Activated CD8-positive, alpha-beta T cell treated with anti-CD3 and anti-CD28 coated beads for 36 hours (primary cell): Measurements from ENCODE around the gene RETREG3. TPM values are rescaled to one million over a fixed set of nuclear protein-coding genes. Genes with fewer than 3 reads are reported as not detected.

ENCODE experiments used
- ATAC-seq: fragments of 200-7000 bp; cut with Tn5 transposase; one replicate; pipeline ENCODE4 v1.10.0; 2021; ENCODE audit warnings: mild to moderate bottlenecking, moderate library complexity
- CTCF ChIA-PET: fragments of 350-600 bp; sonication (Branson Sonifier 250); formaldehyde crosslinking; loops from one replicate; lab custom pipeline; 2021; ENCODE audit warnings: antibody characterized with exemption; lab: Charles Lee
- POLR2A ChIA-PET: fragments of 350-600 bp; sonication (Branson Sonifier 250); formaldehyde crosslinking; loops from one replicate; lab custom pipeline; 2021; ENCODE audit warnings: antibody characterized with exemption; lab: Charles Lee
- DNase-seq: peaks from one replicate; pipeline ENCODE4 v3.0.0-alpha.2; 2020
- H3K27ac Mint-ChIP-seq: one replicate; pipeline ENCODE4 v1.8.0; 2021; ENCODE audit warnings: mild to moderate bottlenecking, mixed read lengths
- H3K27me3 Mint-ChIP-seq: one replicate; pipeline ENCODE4 v1.8.0; 2021; ENCODE audit warnings: mixed read lengths
- H3K36me3 Mint-ChIP-seq: one replicate; pipeline ENCODE4 v1.8.0; 2021; ENCODE audit warnings: low read depth, mixed read lengths
- H3K4me1 Mint-ChIP-seq: one replicate; pipeline ENCODE4 v1.8.0; 2021; ENCODE audit warnings: low read depth, mixed read lengths
- H3K4me3 Mint-ChIP-seq: one replicate; pipeline ENCODE4 v1.8.0; 2021; ENCODE audit warnings: mild to moderate bottlenecking, moderate library complexity, mixed read lengths
- H3K9me3 Mint-ChIP-seq: one replicate; pipeline ENCODE4 v1.8.0; 2021; ENCODE audit warnings: mixed read lengths
- intact Hi-C: fragments of 100-400 bp; cut with micrococcal nuclease; formaldehyde crosslinking; loops from one replicate; pipeline ENCODE4 v1.10.0; 2022
- total RNA-seq, 2 experiments: library from RNA; stranded (reverse); gene quantifications; one replicate each; pipeline ENCODE4 v1.2.3, GENCODE V29; 2021
- TF ChIP-seq, protein P1 (sequence below): fragments of 200-600 bp; IDR thresholded peaks from one replicate; pipeline ENCODE4 v1.8.0; 2022; ENCODE audit warnings: antibody characterized with exemption, mild to moderate bottlenecking

The RETREG3 gene
- total RNA-seq, 2 experiments from 2014 or later = 25.0 to 28.2 TPM

DNA sequence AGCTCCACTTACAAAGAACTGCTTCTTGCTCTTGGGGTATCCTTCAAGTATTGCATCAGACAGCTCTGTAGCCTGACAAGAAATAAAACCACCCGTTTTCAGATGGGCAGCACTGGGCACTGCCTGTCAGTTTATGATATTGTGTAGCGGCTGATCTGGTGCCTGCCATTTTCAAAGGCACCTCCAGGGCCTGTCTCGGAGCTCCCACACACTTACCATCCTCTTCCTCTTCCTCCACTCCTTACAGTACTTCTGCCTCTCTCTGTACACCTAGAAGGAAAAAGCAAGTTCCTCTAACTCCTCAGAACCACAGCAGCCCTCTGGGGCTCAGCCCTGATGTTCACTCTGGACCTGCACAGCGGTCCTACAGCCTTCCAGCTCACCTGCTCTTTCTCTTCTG, 36.1 kb downstream of the RETREG3 start:
- Mint-ChIP-seq H3K4me3 (no peak overlapping the region), H3K36me3 (peaks cover 69% of the 10 kb centered on the region), H3K27me3 (no peaks in the 10 kb centered on the region), H3K4me1 (peaks cover 45% of the 10 kb centered on the region), H3K9me3 (no peaks in the 10 kb centered on the region), H3K27ac (peak overlapping the region; percentile 76)
- CTCF ChIA-PET = interaction anchor here (2.1 kb wide), 1 partner anchor 24 kb away, joined by 7 read pairs; no protein-coding TSS in a partner anchor
- TF ChIP-seq, protein P1, sequence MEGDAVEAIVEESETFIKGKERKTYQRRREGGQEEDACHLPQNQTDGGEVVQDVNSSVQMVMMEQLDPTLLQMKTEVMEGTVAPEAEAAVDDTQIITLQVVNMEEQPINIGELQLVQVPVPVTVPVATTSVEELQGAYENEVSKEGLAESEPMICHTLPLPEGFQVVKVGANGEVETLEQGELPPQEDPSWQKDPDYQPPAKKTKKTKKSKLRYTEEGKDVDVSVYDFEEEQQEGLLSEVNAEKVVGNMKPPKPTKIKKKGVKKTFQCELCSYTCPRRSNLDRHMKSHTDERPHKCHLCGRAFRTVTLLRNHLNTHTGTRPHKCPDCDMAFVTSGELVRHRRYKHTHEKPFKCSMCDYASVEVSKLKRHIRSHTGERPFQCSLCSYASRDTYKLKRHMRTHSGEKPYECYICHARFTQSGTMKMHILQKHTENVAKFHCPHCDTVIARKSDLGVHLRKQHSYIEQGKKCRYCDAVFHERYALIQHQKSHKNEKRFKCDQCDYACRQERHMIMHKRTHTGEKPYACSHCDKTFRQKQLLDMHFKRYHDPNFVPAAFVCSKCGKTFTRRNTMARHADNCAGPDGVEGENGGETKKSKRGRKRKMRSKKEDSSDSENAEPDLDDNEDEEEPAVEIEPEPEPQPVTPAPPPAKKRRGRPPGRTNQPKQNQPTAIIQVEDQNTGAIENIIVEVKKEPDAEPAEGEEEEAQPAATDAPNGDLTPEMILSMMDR = no peak
- ATAC-seq = no peak
- intact Hi-C loops = no loop called here
- POLR2A ChIA-PET = interaction anchor here (0.9 to 1.0 kb wide), 2 partner anchors 110 to 124 kb away, joined by 3 read pairs; no protein-coding TSS in a partner anchor
- DNase-seq = no peak

- Mint-ChIP-seq H3K4me1 (peaks cover 49% of the 10 kb centered on the region), H3K36me3 (peaks cover 70% of the 10 kb centered on the region), H3K27me3 (no peaks in the 10 kb centered on the region), H3K9me3 (no peaks in the 10 kb centered on the region), H3K4me3 (no peak overlapping the region), H3K27ac (no peak overlapping the region)
- no peak for DNase-seq
- ChIA-PET CTCF (no interaction called here), POLR2A (interaction anchor here (0.6 to 1.3 kb wide), 2 partner anchors 14 to 39 kb away, joined by 4 to 5 read pairs; no protein-coding TSS in a partner anchor)
- no peak for ATAC-seq
- intact Hi-C loops = no loop called here
- TF ChIP-seq, protein P1 = no peak
Observed at GRCh38 chr17:42571435-42572225, 37.5 kb downstream of the RETREG3 start.

DNA sequence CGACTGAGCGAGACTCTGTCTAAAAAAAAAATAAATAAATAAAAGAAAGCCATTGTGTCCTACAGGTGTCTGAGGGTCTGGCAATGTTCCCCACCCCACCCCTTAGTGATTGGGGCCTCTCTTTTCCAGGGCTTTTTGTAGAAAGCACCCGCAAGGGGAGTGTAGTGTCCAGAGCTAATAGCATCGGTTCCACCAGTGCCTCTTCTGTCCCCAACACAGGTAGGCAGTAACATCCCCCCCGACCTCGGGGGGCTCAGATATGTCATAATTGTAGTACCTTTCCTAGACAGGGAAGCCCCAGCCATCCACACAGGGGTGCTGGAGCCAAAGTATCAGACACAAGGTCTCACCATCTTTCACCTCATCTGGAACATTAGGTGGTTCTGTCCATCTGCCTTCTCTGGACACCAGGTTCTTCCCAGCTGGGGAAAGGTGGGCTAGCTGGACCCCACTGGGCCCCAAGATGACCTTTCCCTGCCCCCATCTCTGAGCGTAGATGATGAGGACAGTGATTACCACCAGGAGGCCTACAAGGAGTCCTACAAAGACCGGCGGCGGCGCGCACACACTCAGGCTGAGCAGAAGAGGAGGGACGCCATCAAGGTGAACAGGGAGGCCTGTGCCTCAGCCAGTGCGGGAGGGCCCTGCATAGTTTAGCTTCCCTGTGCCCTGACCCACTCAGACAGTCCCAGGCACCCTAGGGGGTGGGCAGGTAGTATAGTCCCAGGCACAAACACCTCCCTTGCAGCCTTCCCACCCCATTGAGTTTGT, 40.6 kb downstream of the RETREG3 start:
- intact Hi-C loops = no loop called here
- H3K27ac Mint-ChIP-seq = peak overlapping the region; percentile 93

GRCh38 chr17:42566883-42567573, 42.1 kb downstream of the RETREG3 start, which contains the start of gene MLX:
Gene MLX, plus strand, starts transcription at chr17:42567100. Its CDS starts 25 bp downstream, at chr17:42567125.
- intact Hi-C loops = no loop called here
- DNase-seq (peak; percentile 93), ATAC-seq (peak; percentile 72)
- Mint-ChIP-seq H3K27ac (peak within 1 kb of the TSS; percentile 93), H3K4me1 (peaks cover 52% of the 10 kb centered on the region), H3K36me3 (peaks cover 59% of the 10 kb centered on the region), H3K27me3 (no peaks in the 10 kb centered on the region), H3K4me3 (peak within 1 kb of the TSS; percentile 96), H3K9me3 (no peaks in the 10 kb centered on the region)
- POLR2A ChIA-PET = interaction anchor here (0.6 to 7.8 kb wide), 7 partner anchors 8 to 376 kb away, joined by 3 to 61 read pairs (median 4); partner anchors contain the start of gene PSMC3IP
- TF ChIP-seq, protein P1 = no peak
- CTCF ChIA-PET = interaction anchor here (1.6 to 7.5 kb wide), 3 partner anchors 10 to 197 kb away, joined by 4 to 70 read pairs (median 8); partner anchors contain the start of gene PSMC3IP

More for the DNA sequence above, 40.6 kb downstream of the RETREG3 start:
- Mint-ChIP-seq H3K9me3 (no peaks in the 10 kb centered on the region), H3K27me3 (no peaks in the 10 kb centered on the region), H3K4me3 (peak overlapping the region; percentile 96), H3K4me1 (peaks cover 46% of the 10 kb centered on the region), H3K36me3 (peaks cover 63% of the 10 kb centered on the region)
- DNase-seq (no peak), ATAC-seq (no peak)
- ChIA-PET POLR2A (interaction anchor here (1.4 to 7.8 kb wide), 3 partner anchors 9 to 106 kb away, joined by 3 to 61 read pairs (median 6); partner anchors contain the start of genes PSMC3IP, RETREG3 and TUBG1), CTCF (interaction anchor here (2.9 to 7.5 kb wide), 2 partner anchors 8 to 111 kb away, joined by 8 to 70 read pairs; partner anchors contain the start of gene PSMC3IP)
- TF ChIP-seq, protein P1 = no peak
